H1 (cell line): Measurements from ENCODE around the gene RALGAPA2. TPM values are rescaled to one million over a fixed set of nuclear protein-coding genes. Genes with fewer than 3 reads are reported as not detected.

Experiments
- ASH2L ChIP-seq: fragments of 200-600, 300-600 bp; sonication (generic); IDR thresholded peaks from one replicate; pipeline ENCODE4 v1.7.1; 2017; ENCODE audit warnings: low read length
- HDAC2 ChIP-seq, 2 experiments: fragments of 300-600 bp in 1 of 2; sonication (generic) in 1 of 2; IDR thresholded peaks; 2 replicates each; pipeline ENCODE4 v1.6.1; 2011 to 2012; ENCODE audit warnings: low read depth in 2 of 2, low read length in 2 of 2, mild to moderate bottlenecking in 2 of 2, moderate library complexity in 2 of 2, borderline replicate concordance in 1 of 2, inconsistent platforms in 1 of 2
- KDM5A ChIP-seq: fragments of 200-600 bp; IDR thresholded peaks from 2 replicates; pipeline ENCODE4 v1.7.1; 2012; ENCODE audit warnings: mild to moderate bottlenecking, low read length, inconsistent platforms, mixed read lengths
- NRF1 ChIP-seq: IDR thresholded peaks from 2 replicates; pipeline ENCODE4 v1.6.1; 2011; ENCODE audit warnings: mild to moderate bottlenecking, low read depth, low read length, improper control_type of control experiment
- POLR2AphosphoS5 ChIP-seq: IDR thresholded peaks from 2 replicates; pipeline ENCODE4 v1.6.1; 2011; ENCODE audit warnings: low read depth, low read length
- SIN3A ChIP-seq, 2 experiments: IDR thresholded peaks in 1 of 2; conservative IDR thresholded peaks in 1 of 2; 2 replicates each; pipeline ENCODE4 v1.6.1; 2011 to 2012; ENCODE audit warnings: low read length in 2 of 2, improper control_type of control experiment in 1 of 2, low read depth in 1 of 2, mild to moderate bottlenecking in 1 of 2
- SIX5 ChIP-seq: IDR thresholded peaks from 2 replicates; pipeline ENCODE4 v1.6.1; 2011; ENCODE audit warnings: mild to moderate bottlenecking, low read depth, low read length
- polyA plus RNA-seq, 7 experiments: library from polyadenylated mRNA; depleted of rRNA in 3 of 7; stranded (reverse) in 5 of 7; unstranded in 2 of 7; fragments of >200 nt in 5 of 7; fragments of 200-250 nt in 2 of 7; gene quantifications; 1 replicate in 5 of 7; 2 replicates in 1 of 7; 4 replicates in 1 of 7; pipeline versions ENCODE4 v1.2.1 to v1.2.3, GENCODE V29; 2011 to 2013; ENCODE audit warnings: missing spikeins in 2 of 7, mixed read lengths in 2 of 7
- total RNA-seq: library from RNA; stranded (reverse); fragmentation: NEBNext Ultra II Directional; extraction: Animal tissue kit (Norgen Biotek cat#: 25700); gene quantifications from 2 replicates; pipeline ENCODE4 v1.2.1, GENCODE V29; 2021

RALGAPA2 gene
- total and polyA plus RNA-seq, 2 of the 8 experiments (the other 6 are each of a cell fraction or from before 2014, with no cell fraction given), result 5.1 to 25.5 TPM

DNA sequence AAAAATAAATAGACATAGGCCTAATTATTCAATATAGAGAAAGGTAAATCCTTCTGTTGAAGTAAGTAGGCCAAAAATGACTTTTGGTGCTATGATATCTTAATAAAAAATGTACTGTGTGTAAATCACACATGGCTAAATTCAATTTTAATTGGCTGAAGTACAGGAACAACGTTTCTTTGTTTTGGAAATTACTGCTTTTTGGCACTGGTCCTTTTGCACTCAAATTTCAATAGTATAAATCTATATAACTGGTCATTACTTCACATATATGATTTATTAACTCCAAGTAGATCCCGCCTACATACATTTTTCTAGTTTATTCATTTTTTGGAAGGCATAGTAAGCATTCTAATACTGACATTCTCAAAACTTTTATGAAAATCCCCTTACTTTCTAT lies 114.5 kb downstream of the RALGAPA2 start (continued):
- no peak for TF ChIP-seq HDAC2 (IDR thresholded peaks at IDR 0.05; ENCODE audit: borderline replicate concordance in 1 of 2, low read depth in 2 of 2, low read length in 2 of 2)
- TF ChIP-seq ASH2L, result no peak
- no peak for TF ChIP-seq SIN3A (conservative IDR thresholded peaks at IDR 0.05 in 1 of 2, IDR thresholded peaks at IDR 0.05 in 1 of 2; ENCODE audit: low read depth in 1 of 2, low read length in 2 of 2)
- no peak for TF ChIP-seq POLR2AphosphoS5
- no peak for TF ChIP-seq SIX5
- TF ChIP-seq NRF1, result no peak
- no peak for TF ChIP-seq KDM5A
